H9 (cell line): ENCODE measurements around the gene DLL4. TPM values are rescaled to one million over a fixed set of nuclear protein-coding genes. Genes with fewer than 3 reads are reported as not detected.

ENCODE experiments used
- DNase-seq: peaks from one replicate; pipeline ENCODE4 v3.0.0-alpha.2; 2017
- H2AFZ ChIP-seq: one replicate; pipeline ENCODE4 v1.6.1; 2013; ENCODE audit warnings: mild to moderate bottlenecking, low read length, control low read depth, moderate library complexity
- H2AK5ac ChIP-seq: 2 replicates; pipeline ENCODE4 v1.6.1; 2013; ENCODE audit warnings: low read length, control low read depth, mixed read lengths; ENCODE audit not compliant: insufficient read length
- H2BK120ac ChIP-seq: one replicate; pipeline ENCODE4 v1.6.1; 2013; ENCODE audit warnings: low read depth, mild to moderate bottlenecking, low read length, control low read depth, inconsistent platforms; ENCODE audit not compliant: poor library complexity, severe bottlenecking
- H2BK12ac ChIP-seq: 2 replicates; pipeline ENCODE4 v1.6.1; 2013; ENCODE audit warnings: low read length, control low read depth, mixed read lengths, low read depth; ENCODE audit not compliant: insufficient read length
- H2BK15ac ChIP-seq: 2 replicates; pipeline ENCODE4 v1.6.1; 2013; ENCODE audit warnings: low read depth, low read length, control low read depth
- H2BK20ac ChIP-seq: one replicate; pipeline ENCODE4 v1.6.1; 2013; ENCODE audit warnings: low read depth, mild to moderate bottlenecking, low read length, control low read depth, inconsistent platforms; ENCODE audit not compliant: poor library complexity, severe bottlenecking
- H2BK5ac ChIP-seq: 2 replicates; pipeline ENCODE4 v1.6.1; 2013; ENCODE audit warnings: low read length, control low read depth, mixed read lengths; ENCODE audit not compliant: insufficient read length
- H3K14ac ChIP-seq: 2 replicates; pipeline ENCODE4 v1.6.1; 2013; ENCODE audit warnings: low read length, control low read depth; ENCODE audit not compliant: insufficient read depth
- H3K18ac ChIP-seq: 2 replicates; pipeline ENCODE4 v1.6.1; 2013; ENCODE audit warnings: low read depth, mild to moderate bottlenecking, mixed read lengths, low read length, control low read depth; ENCODE audit not compliant: insufficient read length
- H3K23ac ChIP-seq: 2 replicates; pipeline ENCODE4 v1.6.1; 2013; ENCODE audit warnings: low read length, control low read depth, mixed read lengths, low read depth; ENCODE audit not compliant: insufficient read length
- H3K23me2 ChIP-seq: 2 replicates; pipeline ENCODE4 v1.6.1; 2013; ENCODE audit warnings: low read depth, mild to moderate bottlenecking, mixed read lengths, low read length, control low read depth; ENCODE audit not compliant: insufficient read length, poor library complexity, severe bottlenecking
- H3K27ac ChIP-seq: 2 replicates; pipeline ENCODE4 v1.5.1; 2013; ENCODE audit warnings: low read length, control low read depth, mixed read lengths, low read depth; ENCODE audit not compliant: insufficient read length
- H3K27me3 ChIP-seq: 2 replicates; pipeline ENCODE4 v1.6.1; 2013; ENCODE audit warnings: low read length, control low read depth, inconsistent platforms; ENCODE audit not compliant: insufficient read depth
- H3K4ac ChIP-seq: 2 replicates; pipeline ENCODE4 v1.6.1; 2013; ENCODE audit warnings: low read depth, mild to moderate bottlenecking, control low read depth, inconsistent platforms, low read length, moderate library complexity
- H3K4me1 ChIP-seq: 2 replicates; pipeline ENCODE4 v1.6.1; 2013; ENCODE audit warnings: low read length, control low read depth, inconsistent platforms; ENCODE audit not compliant: insufficient read depth
- H3K4me2 ChIP-seq: 2 replicates; pipeline ENCODE4 v1.6.1; 2013; ENCODE audit warnings: low read length, control low read depth, mixed read lengths; ENCODE audit not compliant: insufficient read length, insufficient read depth
- H3K56ac ChIP-seq: 2 replicates; pipeline ENCODE4 v1.6.1; 2013; ENCODE audit warnings: low read depth, mild to moderate bottlenecking, mixed read lengths, low read length, control low read depth; ENCODE audit not compliant: insufficient read length
- H3K79me1 ChIP-seq: 2 replicates; pipeline ENCODE4 v1.6.1; 2013; ENCODE audit warnings: low read depth, mild to moderate bottlenecking, moderate library complexity, low read length, control low read depth, inconsistent platforms; ENCODE audit not compliant: insufficient read depth, poor library complexity, severe bottlenecking
- H3K79me2 ChIP-seq: 2 replicates; pipeline ENCODE4 v1.6.1; 2013; ENCODE audit warnings: low read length, control low read depth, inconsistent platforms; ENCODE audit not compliant: insufficient read depth
- H3K9ac ChIP-seq: 2 replicates; pipeline ENCODE4 v1.6.1; 2013; ENCODE audit warnings: low read length, control low read depth, mixed read lengths; ENCODE audit not compliant: insufficient read length; ENCODE audit errors: extremely low read depth
- H3K9me3 ChIP-seq: one replicate; pipeline ENCODE4 v1.6.1; 2013; ENCODE audit warnings: low read depth, low read length, inconsistent platforms; ENCODE audit not compliant: control insufficient read depth
- H3T11ph ChIP-seq: one replicate; pipeline ENCODE4 v1.6.1; 2013; ENCODE audit warnings: mild to moderate bottlenecking, low read length, control low read depth, inconsistent platforms
- H4K20me1 ChIP-seq: one replicate; pipeline ENCODE4 v1.6.1; 2013; ENCODE audit not compliant: control insufficient read depth, insufficient read length, insufficient read depth
- H4K5ac ChIP-seq: 2 replicates; pipeline ENCODE4 v1.6.1; 2013; ENCODE audit warnings: low read depth, mild to moderate bottlenecking, mixed read lengths, low read length, control low read depth; ENCODE audit not compliant: insufficient read length
- H4K8ac ChIP-seq: replicated peaks from 2 replicates; pipeline ENCODE4 v1.6.1; 2013; ENCODE audit warnings: low read length, control low read depth, mixed read lengths, low read depth; ENCODE audit not compliant: insufficient read length
- H4K91ac ChIP-seq: 2 replicates; pipeline ENCODE4 v1.6.1; 2013; ENCODE audit warnings: low read depth, mild to moderate bottlenecking, moderate library complexity, mixed read lengths, low read length, control low read depth; ENCODE audit not compliant: insufficient read length
- H3K27ac Mint-ChIP-seq, 3 experiments: 2 replicates in 2 of 3; 3 replicates in 1 of 3; pipeline ENCODE4 v1.8.0; 2020 to 2021; ENCODE audit warnings: mixed read lengths in 3 of 3, mild to moderate bottlenecking in 1 of 3, moderate library complexity in 1 of 3
- H3K27me3 Mint-ChIP-seq: 2 replicates; pipeline ENCODE4 v1.8.0; 2021; ENCODE audit warnings: low read depth, mild to moderate bottlenecking, moderate library complexity, mixed read lengths
- H3K36me3 Mint-ChIP-seq, 3 experiments: 2 replicates in 2 of 3; 3 replicates in 1 of 3; pipeline ENCODE4 v1.8.0; 2020 to 2021; ENCODE audit warnings: low read depth in 3 of 3, mixed read lengths in 3 of 3; ENCODE audit not compliant: insufficient read depth in 1 of 3
- H3K4me1 Mint-ChIP-seq, 2 experiments: 2 replicates each; pipeline ENCODE4 v1.8.0; 2020; ENCODE audit warnings: mixed read lengths in 2 of 2
- H3K4me3 Mint-ChIP-seq, 2 experiments: 2 replicates in 1 of 2; 3 replicates in 1 of 2; pipeline ENCODE4 v1.8.0; 2020 to 2021; ENCODE audit warnings: mild to moderate bottlenecking in 2 of 2, mixed read lengths in 2 of 2, moderate library complexity in 1 of 2
- H3K9me3 Mint-ChIP-seq, 2 experiments: 2 replicates in 1 of 2; 3 replicates in 1 of 2; pipeline ENCODE4 v1.8.0; 2020; ENCODE audit warnings: mild to moderate bottlenecking in 2 of 2, mixed read lengths in 2 of 2, moderate library complexity in 1 of 2
- CTCF ChIP-seq: fragments of 200-600 bp; sonication (generic); conservative IDR thresholded peaks from 3 replicates; pipeline ENCODE4 v1.8.0; 2021; ENCODE audit warnings: antibody characterized with exemption, mild to moderate bottlenecking
- WGBS: extraction: QIAGEN DNeasy Blood & Tissue Kit; methylation state at CpG from one replicate; pipeline ENCODE4 v1.1.7; 2013; ENCODE audit warnings: missing lambda C conversion rate, low lambda C conversion rate, mixed read lengths; ENCODE audit not compliant: insufficient read length; ENCODE audit errors: extremely low coverage; 5-methylcytosine and 5-hydroxymethylcytosine counted together
- total RNA-seq: library from RNA; stranded (reverse); gene quantifications from 2 replicates; pipeline ENCODE4 v1.2.1, GENCODE V29; 2021

Gene DLL4
- total RNA-seq, 1 experiment from 2014 or later: 0.28 TPM

GRCh38 chr15:40933517-40933902, 4.4 kb downstream of the DLL4 start:
- Histone ChIP-seq H4K5ac (no peak overlapping the region), H3K27ac (no peak overlapping the region), H3K9me3 (no peaks in the 10 kb centered on the region), H3K23ac (no peak overlapping the region), H3K56ac (no peak overlapping the region), H4K91ac (no peak overlapping the region), H3T11ph (no peak overlapping the region), H2AK5ac (no peak overlapping the region), H2BK12ac (no peak overlapping the region), H3K23me2 (peaks cover 23% of the 10 kb centered on the region), H3K79me1 (no peaks in the 10 kb centered on the region), H4K8ac (no peak overlapping the region), H3K14ac (no peak overlapping the region), H3K4me1 (no peaks in the 10 kb centered on the region), H3K79me2 (no peaks in the 10 kb centered on the region), H3K18ac (no peak overlapping the region), H3K9ac (no peak overlapping the region), H3K27me3 (peaks cover 26% of the 10 kb centered on the region; the same call in 1 of the 2 replicates), H2AFZ (no peak overlapping the region), H4K20me1 (no peaks in the 10 kb centered on the region), H2BK5ac (no peak overlapping the region), H2BK20ac (no peak overlapping the region), H2BK120ac (no peak overlapping the region), H2BK15ac (no peak overlapping the region), H3K4me2 (no peak overlapping the region), H3K4ac (no peak overlapping the region)
- Mint-ChIP-seq H3K4me1 (peaks cover 27 to 39% of the 10 kb centered on the region in 2 experiments), H3K9me3 (no peaks in the 10 kb centered on the region; a peak in 1 of 5 replicates), H3K4me3 (no peak overlapping the region), H3K36me3 (no peaks in the 10 kb centered on the region), H3K27me3 (peaks cover 87% of the 10 kb centered on the region), H3K27ac (no peak overlapping the region; a peak in 1 of 7 replicates)
- DNase-seq: no peak
- WGBS: 100% methylated on average over 1 of the region's 3 CpGs
- TF ChIP-seq CTCF: no peak
